Measurements from ENCODE around the gene ZBTB21.

Gene ZBTB21

DNA sequence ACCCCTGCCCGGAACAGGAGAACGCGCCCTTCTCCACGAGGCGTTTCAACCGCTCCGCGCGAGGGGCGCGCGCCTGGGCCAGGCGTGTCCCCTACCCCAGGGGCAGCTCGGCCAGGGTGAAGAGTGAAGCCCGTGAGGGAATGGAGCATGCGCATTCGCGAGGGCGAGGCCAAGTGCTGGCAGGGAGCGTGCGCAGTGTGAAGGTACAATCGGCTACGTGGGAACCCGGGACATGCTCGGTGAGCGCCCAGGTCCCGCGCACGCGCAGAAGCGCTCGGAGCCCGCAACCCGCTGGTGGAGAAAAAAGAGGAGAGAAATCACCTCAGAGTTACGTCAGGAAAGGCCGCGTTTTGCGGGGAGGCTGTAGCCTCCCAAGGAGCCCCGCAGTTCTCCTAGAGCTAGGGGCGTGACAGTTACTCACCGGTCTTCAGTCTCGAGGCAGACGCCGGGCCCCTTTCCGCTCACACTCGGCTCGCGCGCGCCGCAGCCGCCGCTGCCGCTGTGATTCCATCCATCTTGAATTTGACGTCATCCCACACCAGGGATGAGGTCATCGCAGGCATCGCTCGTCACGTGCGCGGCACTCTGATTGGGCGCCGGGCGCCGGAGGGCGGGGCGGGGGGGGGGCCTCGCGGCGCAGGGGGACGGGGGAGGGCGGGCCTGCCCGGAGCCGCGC lies at the start of gene ZBTB21:
TSS of gene ZBTB21 (minus strand) at position 530 of the 676 bp plus-strand sequence. CDS start 16,265 bp downstream, outside the sequence.
- peak; percentile 99 for DNase-seq (ENCODE audit: low read depth)

DNA sequence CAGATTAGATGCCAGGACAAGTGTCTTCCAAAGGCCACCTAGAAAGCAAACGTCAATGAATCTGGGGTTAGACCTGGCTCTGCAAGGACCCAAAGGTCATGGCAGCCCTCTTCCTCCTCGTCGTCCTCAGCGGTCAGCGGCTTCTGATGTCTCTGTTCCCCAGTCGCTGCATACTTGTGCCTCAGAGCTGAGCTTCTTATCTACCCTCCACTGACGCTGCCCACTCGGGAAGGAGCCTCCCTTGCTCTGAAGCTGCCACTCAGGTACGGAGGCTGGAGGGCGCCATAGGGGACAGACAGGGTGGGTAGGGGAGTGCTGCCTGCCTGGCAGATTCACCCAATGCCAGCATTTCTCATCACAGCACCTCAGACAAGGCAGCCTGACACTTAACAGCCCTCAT lies 49.6 kb upstream of the ZBTB21 start:
- no peak for DNase-seq (ENCODE audit: low read depth)

DNA sequence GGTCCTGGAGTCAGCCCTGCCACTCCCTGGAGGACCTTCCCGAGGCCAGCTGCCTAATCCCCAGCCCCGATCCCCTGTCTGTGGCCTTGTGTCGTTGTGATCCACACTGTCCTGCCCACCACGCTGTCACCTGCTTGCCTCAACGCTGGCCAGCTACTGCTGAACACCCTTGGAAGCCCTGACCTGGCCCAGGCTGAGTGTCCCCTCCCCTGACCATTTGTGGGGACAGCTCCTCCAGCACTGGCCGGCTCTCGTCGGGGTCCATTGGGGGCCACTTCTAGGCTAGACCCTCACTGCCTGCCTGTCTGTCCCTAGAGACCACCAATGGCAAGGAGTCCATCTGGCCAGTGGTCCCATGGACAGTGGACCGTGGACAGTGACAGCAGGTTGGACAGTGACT lies 49.0 kb upstream of the ZBTB21 start:
- no peak for DNase-seq (ENCODE audit: low read depth)

DNA sequence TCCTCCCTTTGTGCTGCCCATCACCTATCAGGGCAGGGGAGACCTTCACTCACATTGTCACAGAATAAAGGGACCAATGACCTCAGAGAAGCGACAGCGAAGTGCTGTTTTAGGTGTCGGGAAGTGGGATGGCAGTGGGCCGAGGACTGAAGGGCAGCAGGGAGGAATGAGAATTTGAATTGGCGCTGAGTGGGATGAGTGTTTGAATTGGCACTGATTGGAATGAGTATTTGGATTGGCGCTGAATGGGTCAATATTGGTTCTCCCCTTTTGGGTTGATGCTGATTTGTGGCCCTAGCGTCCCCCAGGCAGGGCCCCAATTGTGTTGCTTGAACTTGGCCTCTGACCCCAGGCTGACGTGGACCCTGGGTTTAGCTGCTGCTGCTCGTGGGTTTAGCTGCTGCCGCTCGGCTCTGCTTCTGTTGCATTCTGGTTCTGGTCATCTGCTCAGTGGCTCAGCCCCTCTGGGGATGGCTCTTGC lies 48.5 kb upstream of the ZBTB21 start:
- no peak for DNase-seq (ENCODE audit: low read depth)

DNA sequence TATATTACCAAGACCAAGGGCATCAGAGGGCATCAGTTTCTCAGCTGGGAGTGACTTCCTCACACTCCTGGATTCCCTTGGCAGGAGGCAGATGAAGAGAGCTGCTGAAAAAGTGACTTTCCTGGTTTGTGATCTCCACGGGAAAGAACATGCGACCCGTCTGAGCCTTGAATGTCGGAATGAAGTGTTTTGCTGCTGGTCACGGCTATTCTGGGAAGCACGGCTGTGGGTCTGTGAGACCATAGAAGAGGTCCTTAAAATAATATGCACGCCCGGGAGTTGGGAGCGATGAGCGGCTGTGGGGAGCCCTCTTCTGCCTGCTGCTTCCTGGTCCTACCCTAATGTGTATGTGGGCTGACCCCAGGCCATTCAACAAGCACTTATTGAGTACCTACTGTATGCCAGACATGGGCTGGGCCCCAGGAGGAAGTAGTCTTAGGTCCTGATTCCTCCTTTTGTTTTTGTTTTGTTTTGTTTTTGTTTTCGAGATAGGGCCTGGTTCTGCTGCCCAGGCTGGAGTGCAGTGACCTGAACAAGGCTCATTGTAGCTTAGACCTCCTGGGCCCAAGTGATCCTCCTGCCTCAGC lies 47.8 kb upstream of the ZBTB21 start:
- DNase-seq (ENCODE audit: low read depth): no peak

DNA sequence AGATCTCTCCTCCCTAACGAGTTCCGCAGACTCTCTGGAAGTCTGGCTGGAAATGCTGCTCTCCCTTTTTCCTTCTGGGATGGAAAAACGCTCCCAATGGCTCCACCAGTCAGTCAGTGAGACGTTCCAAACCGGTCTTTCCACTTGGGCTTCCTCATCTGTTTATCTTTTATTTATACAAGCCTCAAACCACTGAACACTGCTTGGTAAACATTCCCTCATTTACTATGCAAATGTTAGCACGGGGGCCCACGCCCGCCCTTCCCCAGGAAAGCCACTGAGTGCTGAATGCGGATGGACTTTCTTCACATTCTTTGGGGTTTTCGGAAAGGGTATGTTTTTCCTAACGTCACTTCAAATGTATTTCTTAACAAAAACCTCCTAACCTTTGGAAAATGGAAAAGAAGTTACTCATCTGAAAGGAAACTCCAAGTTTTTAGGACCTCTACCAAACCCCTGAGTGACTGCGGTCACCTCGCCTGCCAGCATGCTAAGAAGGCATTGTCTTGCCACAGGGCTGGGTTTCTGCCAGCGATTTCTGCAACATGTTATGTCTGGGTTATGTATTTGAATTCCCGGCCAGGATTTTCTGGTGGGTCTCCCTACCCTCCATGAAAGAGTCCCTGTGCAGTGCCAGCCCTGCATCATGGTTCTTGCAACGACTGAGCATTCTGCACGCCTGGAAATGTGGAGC lies 47.0 kb upstream of the ZBTB21 start:
- DNase-seq (ENCODE audit: low read depth): no peak

DNA sequence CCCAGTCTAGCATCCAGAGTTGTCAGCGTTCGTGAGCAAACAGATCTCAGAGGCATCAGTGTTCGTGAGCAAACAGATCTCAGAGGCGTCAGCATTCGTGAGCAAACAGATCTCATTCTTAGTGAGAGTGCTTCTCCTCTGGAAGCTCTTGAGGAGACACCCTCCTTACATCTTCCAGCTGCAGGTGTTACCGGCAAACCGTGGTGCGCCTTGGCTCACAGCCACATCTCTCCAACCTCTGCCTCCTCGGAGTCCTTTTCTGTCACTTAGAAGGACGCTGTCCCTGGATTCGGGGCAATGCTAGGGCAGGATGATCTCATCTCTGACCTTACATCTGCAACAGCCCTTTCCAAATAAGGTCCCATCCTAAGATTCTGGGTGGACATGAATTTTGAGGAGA lies 46.3 kb upstream of the ZBTB21 start:
- no peak for DNase-seq (ENCODE audit: low read depth)

DNA sequence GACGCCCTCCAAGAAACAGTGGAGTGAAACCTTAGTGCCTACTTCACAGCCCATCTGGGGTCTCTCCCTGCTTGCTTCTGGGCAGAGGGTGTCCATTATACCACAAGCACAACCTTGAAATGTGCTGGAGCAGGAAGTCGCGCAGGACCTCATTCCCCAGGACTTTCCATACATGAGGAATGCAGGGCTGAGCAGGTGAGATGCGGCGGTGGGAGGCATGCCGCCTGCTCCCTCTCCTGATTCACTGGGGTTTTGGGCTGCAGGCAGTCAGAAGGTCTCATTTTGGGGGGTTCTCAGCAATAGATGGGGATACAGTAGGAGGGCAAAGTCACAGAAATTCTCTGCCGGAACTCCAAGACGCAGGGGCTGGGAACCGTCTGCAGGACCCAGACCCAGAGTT lies 45.3 kb upstream of the ZBTB21 start:
- no peak for DNase-seq (ENCODE audit: low read depth)

DNA sequence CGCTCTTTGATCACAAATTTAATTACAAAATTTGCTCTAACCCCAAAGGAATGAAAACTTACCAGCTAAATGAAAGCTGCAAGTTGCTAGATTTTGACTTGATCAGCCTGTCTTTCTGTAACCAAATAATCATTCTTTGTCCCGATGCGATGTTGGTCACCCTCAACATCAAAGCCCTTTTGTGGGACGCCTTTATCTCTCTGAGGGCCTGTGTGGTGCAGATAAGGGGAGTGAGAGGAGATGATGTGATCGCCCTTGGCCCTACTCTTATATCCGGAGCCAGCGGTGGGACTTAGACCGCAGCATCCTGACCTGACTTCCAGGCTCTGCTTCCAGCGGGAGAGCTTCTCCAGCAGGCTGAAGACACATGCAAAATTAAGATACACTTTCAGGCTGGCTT lies 41.6 kb upstream of the ZBTB21 start:
- no peak for DNase-seq (ENCODE audit: low read depth)

DNA sequence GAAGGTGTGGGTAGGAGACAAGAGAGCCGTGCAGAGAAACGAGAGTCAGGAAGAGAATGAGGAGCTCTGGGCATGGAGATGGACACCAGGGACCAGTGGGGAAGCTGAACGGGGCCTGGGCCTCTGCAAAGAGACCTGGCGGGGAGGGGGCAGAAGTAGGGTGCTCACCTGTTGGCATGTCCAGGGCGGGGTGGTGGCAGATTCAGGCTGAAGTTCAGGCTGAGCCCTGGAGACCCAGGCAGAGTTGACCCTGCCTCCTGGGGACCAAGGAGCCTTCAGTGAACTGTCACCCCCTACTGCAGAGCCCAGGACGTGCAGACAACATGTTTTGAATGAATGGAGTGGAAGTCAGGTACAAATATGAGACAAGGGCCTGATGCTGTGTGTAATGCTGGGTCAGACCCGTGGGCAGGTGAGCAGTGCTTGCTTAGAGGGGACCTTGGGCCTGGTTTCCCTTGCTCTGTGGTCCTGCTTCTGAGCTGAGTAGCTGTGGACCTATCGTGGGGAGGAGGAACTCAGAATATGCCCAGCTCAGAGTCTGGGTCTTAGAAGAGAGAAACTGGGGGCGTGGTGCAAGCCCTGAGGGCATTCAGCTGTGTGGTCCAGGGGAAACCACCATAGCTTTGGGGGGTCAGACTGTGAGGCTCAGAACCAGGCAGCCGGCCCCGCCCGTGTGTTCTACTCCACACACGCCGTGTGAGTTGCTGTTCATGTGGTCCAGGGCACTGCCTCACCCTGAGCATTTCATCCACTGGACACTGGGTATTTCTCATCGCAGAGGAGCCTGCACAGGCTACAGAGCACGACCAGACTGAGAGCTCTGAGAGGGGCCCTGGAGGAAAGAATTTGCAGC lies 39.6 kb upstream of the ZBTB21 start:
- no peak for DNase-seq (ENCODE audit: low read depth)

DNA sequence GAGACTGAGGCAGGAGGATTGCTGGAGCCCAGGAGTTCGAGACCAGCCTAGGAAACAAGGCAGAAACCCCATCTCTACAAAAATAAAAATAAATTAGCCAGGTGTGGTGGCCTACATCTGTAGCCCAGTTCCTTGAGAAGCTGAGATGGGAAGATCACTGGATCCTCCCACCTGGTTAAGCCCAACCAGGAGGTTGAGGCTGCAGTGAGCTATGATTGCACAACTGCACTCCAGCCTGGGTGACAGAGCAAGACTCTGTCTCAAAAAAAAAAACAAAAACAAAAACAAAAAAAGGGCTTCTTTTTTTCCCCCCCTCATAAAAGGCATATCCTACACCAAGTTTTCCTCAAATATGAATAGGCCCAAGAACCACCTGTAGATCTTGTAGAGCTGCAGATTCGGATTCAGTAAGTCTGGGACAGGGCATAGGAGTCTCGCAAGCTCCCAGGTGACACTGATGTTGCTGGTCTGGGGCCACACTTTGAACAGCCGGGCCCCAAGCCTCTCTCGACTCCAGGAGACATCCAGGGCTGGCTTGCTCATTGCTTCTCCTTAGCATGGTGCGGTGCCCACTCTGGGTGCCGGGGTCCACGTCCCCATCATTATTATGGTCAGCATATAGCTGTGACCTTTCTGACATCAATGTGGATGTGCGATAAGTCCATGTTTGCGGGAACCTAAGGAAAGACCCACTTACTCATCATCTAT lies 38.9 kb upstream of the ZBTB21 start:
- DNase-seq (ENCODE audit: low read depth): no peak

DNA sequence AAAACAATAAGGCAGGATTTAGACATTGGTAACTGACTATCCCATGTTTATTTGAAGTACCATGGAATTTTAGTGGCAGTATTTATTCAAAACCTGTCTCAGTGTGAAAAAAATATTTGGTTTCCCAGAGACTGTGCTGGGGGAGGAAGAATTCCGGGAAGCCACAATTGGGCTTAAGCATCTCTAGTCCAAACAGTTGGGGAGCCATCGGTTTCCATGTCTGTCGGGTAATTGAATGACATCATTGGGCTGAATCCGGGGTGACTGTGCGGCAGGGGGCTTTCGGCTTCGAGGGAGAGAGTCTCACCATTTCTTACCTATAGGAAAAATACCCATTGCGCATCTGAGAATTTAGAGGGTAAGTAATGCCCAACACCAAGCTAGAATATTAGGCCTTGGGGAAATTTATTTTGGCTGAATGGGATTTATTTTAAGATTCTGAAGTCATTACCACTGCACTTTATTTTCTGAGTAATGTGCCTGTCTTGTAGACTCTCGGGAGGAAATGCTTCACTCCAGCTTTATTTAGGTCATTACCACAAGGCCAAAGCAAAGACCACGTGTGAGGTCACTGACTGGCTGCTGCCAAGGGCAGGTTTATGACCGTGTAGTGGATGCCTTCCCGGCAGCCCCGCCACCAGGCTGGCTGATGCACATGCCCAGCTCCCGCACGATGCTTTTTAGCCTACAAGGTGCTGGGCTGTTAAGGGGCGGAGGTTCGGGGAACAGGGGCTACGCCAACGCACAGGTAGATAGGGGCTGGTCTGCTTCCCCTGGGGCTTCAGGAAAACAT lies 37.9 kb upstream of the ZBTB21 start:
- DNase-seq (ENCODE audit: low read depth): no peak

DNA sequence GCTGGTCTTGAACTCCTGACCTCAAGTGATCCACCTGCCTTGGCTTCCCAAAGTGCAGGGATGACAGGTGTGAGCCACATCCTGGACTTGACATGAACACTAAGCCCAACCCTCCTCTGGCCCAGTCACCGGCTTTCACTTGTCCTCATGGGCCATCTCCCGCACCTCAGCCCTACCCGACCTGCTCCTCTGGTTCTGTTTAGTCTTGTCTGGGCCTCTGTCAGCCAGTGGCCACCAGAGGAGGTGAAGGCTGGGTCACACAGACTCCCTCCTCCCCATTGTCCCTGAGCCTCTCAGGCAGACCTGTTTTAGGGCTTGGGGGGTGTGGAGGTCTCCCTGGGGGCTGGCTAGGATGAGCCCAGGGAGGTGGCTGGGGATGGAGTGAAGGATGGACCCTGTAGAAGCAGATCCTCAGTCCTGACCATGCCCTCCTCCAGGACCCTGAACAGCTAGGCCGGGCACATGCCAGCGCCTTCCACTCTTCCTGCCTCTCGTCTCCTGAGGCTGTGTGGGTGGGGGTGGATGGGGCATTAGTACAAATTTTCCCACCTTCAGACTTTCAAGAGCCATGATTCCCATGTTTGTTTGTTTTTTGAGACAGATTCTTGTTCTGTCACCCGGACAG lies 34.8 kb upstream of the ZBTB21 start:
- DNase-seq (ENCODE audit: low read depth): no peak

DNA sequence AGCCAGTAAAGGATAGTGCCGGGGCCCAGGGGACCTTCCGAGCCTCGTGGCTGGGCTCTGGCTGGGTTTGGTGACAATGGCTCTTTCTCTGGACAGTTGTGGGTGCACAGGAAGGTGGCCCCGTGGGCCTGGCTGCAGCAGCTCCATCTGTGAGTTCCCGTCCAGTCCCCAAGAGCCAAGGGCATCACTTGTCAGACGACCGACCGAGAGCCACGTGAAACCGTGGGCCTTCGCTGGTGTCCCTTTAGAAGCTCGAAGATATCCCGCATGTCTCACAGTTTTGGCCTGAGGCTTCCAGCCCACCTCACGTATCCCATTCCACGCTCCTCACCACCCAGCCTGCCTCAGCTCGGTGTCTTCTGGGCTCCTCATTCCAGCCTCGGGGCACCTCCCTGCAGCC lies 33.8 kb upstream of the ZBTB21 start:
- DNase-seq (ENCODE audit: low read depth): no peak

DNA sequence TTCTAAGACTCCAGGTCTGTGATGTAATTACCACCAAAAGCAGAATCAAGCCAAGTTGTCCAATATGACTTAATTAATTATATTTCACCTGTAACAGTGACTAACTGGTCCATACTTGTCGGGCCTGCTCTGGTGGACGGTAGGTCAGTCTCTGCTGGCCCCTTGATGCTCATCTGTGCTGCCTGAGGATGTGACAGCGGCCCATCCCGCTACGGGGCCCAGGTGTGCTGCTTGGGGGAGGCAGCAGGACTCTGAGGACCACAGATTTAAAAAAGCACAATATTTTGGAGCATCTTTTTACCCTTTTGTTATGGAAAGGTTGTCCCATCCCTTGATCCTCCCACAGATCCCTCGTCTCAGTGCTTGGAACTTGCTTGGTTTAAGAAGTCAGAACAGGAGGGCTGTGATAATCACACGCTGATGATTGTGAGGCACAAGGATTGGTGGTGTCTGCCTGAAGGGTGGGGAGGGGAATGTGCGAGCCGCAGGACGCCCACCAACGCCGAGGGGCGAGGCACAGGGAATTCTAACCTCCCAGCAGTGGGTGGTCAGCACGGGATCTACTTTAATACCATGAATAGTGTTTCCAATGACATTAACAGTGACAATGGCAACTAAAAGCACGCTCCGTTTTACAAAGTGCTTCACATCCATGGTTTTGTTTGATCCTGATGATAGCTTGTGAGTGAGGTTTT lies 33.2 kb upstream of the ZBTB21 start:
- DNase-seq (ENCODE audit: low read depth): no peak

DNA sequence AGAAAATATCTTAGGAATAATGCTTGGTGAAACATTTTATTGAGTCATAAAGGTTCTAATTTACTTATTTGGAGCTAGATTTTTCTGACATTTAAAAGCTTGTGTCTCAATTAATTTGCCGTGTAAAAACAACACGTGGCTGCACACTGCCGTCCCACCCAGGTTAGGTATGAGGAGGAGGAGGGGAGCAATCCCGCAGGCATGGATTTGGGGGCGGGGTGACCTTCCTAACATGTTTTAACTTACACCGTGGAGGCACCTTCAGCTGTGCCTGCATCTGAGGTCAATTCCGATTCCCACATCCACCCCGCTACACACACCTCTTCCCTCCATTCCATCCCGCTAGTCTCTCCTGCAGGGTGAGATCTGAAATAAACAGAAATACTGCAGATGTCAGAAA lies 32.5 kb upstream of the ZBTB21 start:
- DNase-seq (ENCODE audit: low read depth): no peak

DNA sequence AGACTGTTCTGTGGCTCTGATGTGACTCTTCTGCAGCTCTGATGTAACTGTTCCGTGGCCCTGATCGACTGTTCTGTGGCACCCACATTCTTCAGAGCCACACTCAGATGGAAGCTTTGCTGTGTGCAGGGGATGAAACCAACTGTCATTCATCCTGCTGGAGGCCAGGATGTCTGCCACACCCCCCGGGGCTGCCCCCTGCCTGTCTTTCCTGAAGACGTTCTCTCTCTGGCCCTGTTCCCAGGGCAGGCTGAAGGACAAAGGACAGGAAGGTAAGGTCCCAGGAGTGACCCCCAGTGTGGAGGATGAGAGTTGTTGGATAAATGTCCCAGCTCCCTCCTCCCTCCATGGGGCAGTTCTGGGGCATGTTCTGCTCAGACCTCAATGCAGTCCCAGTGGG lies 31.6 kb upstream of the ZBTB21 start:
- DNase-seq (ENCODE audit: low read depth): no peak

DNA sequence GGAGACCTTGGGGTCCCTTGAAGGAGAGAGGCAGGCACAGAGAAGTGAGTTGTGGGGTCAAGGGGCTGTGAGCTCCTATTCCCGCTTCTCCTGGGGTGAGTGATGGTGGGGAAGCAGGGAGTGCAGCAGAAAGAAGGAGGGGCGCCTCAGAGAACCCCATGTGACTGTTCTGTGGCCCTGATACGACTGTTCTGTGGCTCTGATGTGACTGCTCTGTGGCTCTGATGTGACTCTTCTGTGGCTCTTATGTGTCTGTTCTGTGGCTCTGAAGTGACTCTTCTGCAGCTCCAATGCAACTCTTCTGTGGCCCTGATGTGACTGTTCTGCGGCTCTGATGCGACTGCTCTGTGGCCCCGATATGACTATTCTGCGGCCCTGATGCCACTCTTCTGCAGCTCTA lies 31.1 kb upstream of the ZBTB21 start:
- no peak for DNase-seq (ENCODE audit: low read depth)

DNA sequence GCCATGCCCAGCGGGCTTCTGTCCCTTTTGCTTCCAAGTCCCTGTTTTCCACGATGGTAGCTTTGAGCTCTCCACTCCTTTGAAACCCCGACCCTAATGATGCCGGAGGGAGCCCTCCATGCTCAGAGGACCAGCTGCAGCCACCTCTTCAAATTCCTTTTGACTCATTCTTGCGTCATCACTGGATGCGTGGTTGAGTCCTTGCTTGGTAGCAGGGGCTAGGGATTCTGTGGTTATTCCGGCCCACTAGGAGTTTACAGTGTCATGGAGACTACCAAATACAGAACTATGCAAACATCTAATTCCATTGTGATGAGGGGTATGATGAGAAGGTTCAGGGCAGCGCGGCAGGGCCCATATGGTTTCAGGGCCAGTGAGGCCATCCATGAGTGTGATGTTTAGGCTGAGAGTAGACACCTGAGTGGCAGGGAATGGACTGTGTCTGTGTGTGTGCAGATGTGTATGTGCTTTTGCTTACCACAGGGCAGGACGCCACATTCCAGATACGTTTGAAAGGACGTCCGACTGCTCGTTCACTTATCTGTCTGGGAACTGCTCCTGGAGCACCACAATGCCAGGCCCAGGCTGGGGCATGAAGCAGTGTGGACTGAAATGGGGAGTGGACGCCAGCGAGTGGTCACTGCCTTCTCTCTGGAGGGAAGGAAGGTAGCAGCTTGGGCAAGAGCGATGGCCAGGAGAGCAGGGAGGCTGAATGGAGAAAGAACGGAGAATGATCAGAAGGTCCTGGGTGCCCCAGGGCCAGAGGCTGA lies 30.4 kb upstream of the ZBTB21 start:
- no peak for DNase-seq (ENCODE audit: low read depth)

Measured in activated T-cell treated with anti-CD3 and anti-CD28 coated beads for 1 hour (primary cell).